ENCODE data around the gene SSTR3.
A peak's percentile ranks its signal among the peaks of the same experiment; 100 is the strongest.

- TF ChIP-seq, protein P1, sequence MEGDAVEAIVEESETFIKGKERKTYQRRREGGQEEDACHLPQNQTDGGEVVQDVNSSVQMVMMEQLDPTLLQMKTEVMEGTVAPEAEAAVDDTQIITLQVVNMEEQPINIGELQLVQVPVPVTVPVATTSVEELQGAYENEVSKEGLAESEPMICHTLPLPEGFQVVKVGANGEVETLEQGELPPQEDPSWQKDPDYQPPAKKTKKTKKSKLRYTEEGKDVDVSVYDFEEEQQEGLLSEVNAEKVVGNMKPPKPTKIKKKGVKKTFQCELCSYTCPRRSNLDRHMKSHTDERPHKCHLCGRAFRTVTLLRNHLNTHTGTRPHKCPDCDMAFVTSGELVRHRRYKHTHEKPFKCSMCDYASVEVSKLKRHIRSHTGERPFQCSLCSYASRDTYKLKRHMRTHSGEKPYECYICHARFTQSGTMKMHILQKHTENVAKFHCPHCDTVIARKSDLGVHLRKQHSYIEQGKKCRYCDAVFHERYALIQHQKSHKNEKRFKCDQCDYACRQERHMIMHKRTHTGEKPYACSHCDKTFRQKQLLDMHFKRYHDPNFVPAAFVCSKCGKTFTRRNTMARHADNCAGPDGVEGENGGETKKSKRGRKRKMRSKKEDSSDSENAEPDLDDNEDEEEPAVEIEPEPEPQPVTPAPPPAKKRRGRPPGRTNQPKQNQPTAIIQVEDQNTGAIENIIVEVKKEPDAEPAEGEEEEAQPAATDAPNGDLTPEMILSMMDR (IDR thresholded peaks at IDR 0.05 in 2 of 3, conservative IDR thresholded peaks at IDR 0.05 in 1 of 3; ENCODE audit: control insufficient read depth in 2 of 3, extremely low read depth in 1 of 3, insufficient read depth in 1 of 3, low read depth in 3 of 3, low read length in 3 of 3), result peak; percentile 83 to 96 (median 92)
- no peak for TF ChIP-seq EP300 (IDR thresholded peaks at IDR 0.05; ENCODE audit: borderline replicate concordance in 1 of 2, control insufficient read depth in 1 of 2, low read depth in 2 of 2, low read length in 2 of 2)
- no peak for TF ChIP-seq CREB1 (IDR thresholded peaks at IDR 0.05; ENCODE audit: low read depth)
- TF ChIP-seq MEF2A (IDR thresholded peaks at IDR 0.05; ENCODE audit: insufficient read depth, low read depth, low read length), result no peak
- no peak for TF ChIP-seq NR2C2 (IDR thresholded peaks at IDR 0.05; ENCODE audit: borderline replicate concordance, control insufficient read depth, insufficient read length, low read depth)
- TF ChIP-seq EZH2 (IDR thresholded peaks at IDR 0.05; ENCODE audit: borderline replicate concordance, control insufficient read depth, low read depth, low read length), result no peak
Observed at GRCh38 chr22:37260901-37261336, 48.6 kb upstream of the SSTR3 start.

All from GM12878 (cell line).